Lower leg skin (tissue), 4 donors: ENCODE measurements around the gene TUBA4B. TPM values are rescaled to one million over a fixed set of nuclear protein-coding genes. Genes with fewer than 3 reads are reported as not detected.

Source experiments
- DNase-seq, 2 donors: peaks; one replicate each; pipeline ENCODE4 v3.0.0-alpha.2; 2019; ENCODE audit warnings: low spot score in 2 of 2
- H3K4me3 ChIP-seq: fragments of 200-600 bp; sonication (generic); 2 replicates; pipeline ENCODE4 v1.5.1; 2017; ENCODE audit warnings: mild to moderate bottlenecking, low read depth; ENCODE audit not compliant: poor library complexity, severe bottlenecking
- CTCF ChIP-seq, 3 donors: fragments of 450-650 bp; IDR thresholded peaks; one replicate each; pipeline ENCODE4 v1.5.1; 2016; ENCODE audit warnings: antibody characterized with exemption in 3 of 3, mild to moderate bottlenecking in 3 of 3, moderate library complexity in 2 of 3
- POLR2A ChIP-seq, 2 donors: fragments of 450-650 bp; IDR thresholded peaks; one replicate each; pipeline ENCODE4 v1.6.1; 2016 to 2017; ENCODE audit warnings: antibody characterized with exemption in 2 of 2, mild to moderate bottlenecking in 1 of 2, moderate library complexity in 1 of 2
- WGBS, 2 donors: methylation state at CpG; one replicate each; pipeline ENCODE4 v1.1.5; 2018; 5-methylcytosine and 5-hydroxymethylcytosine counted together
- intact Hi-C: fragments of 100-400 bp; cut with DNase I; formaldehyde crosslinking; loops from one replicate; pipeline ENCODE4 v1.15.0; 2023; ENCODE audit warnings: low total_unique reads
- total RNA-seq, 4 donors: library from RNA; depleted of rRNA; stranded (reverse); fragments of >200 nt; gene quantifications; one replicate each; pipeline ENCODE4 v1.1.0, GENCODE V29; 2016

Gene TUBA4B
- total RNA-seq, 4 donors from 2014 or later, result not detected

GRCh38 chr2:219249203-219249980 lies 3.7 kb upstream of the TUBA4B start:
- intact Hi-C loops, result no loop called here
- peak; percentile 84 to 95 for DNase-seq

GRCh38 chr2:219250049-219250781 lies 2.8 kb upstream of the TUBA4B start:
- 50 to 57% methylated on average over 18 to 22 of the region's 22 CpGs for WGBS, 2 donors
- intact Hi-C loops, result no loop called here
- H3K4me3 ChIP-seq, result no peak overlapping the region
- TF ChIP-seq POLR2A (IDR thresholded peaks at IDR 0.05), result no peak
- no peak for TF ChIP-seq CTCF (IDR thresholded peaks at IDR 0.05)
- no peak for DNase-seq

More at GRCh38 chr2:219249203-219249980, 3.7 kb upstream of the TUBA4B start:
- H3K4me3 ChIP-seq, result no peak overlapping the region
- 13 to 23% methylated on average over 7 of the region's 7 CpGs for WGBS, 2 donors
- TF ChIP-seq POLR2A (IDR thresholded peaks at IDR 0.05) (no peak), CTCF (IDR thresholded peaks at IDR 0.05) (no peak)

GRCh38 chr2:219251656-219252055 lies 1.4 kb upstream of the TUBA4B start:
- no peak for TF ChIP-seq CTCF (IDR thresholded peaks at IDR 0.05)
- TF ChIP-seq POLR2A (IDR thresholded peaks at IDR 0.05), result no peak
- 63 to 71% methylated on average over 6 of the region's 6 CpGs for WGBS, 2 donors
- no peak overlapping the region for H3K4me3 ChIP-seq
- no peak for DNase-seq
- intact Hi-C loops, result no loop called here

GRCh38 chr2:219252084-219252483 lies 959 bp upstream of the TUBA4B start:
- TF ChIP-seq CTCF (IDR thresholded peaks at IDR 0.05) (no peak), POLR2A (IDR thresholded peaks at IDR 0.05) (no peak)
- no peak overlapping the region for H3K4me3 ChIP-seq
- intact Hi-C loops, result no loop called here
- no peak for DNase-seq
- WGBS, 2 donors, result 35 to 43% methylated on average over 5 of the region's 5 CpGs

- H3K4me3 ChIP-seq, result peak overlapping the region; percentile 57
- intact Hi-C loops, result no loop called here
- WGBS, 2 donors, result 6 to 11% methylated on average over 7 to 9 of the region's 9 CpGs
- DNase-seq, result no peak
- no peak for TF ChIP-seq CTCF (IDR thresholded peaks at IDR 0.05)
- no peak for TF ChIP-seq POLR2A (IDR thresholded peaks at IDR 0.05)
These were observed 508 bp upstream of the TUBA4B start for GRCh38 chr2:219252570-219252899.
